Activated T-cell treated with anti-CD3 and anti-CD28 coated beads, Interleukin-2, amount 50 U/mL, for 4 hours (primary cell): Measurements from ENCODE around the gene CEP112. TPM values are rescaled to one million over a fixed set of nuclear protein-coding genes. Genes with fewer than 3 reads are reported as not detected.
"Not testable (repeated sequence)": the region's sequence is repeated elsewhere in the genome, so short reads cannot be mapped to it uniquely, and the experiment has no call there.

Experiments
- ATAC-seq, 2 donors: fragments of 200-7000 bp; cut with Tn5 transposase; one replicate each; pipeline ENCODE4 v1.10.0; 2021
- DNase-seq: peaks from one replicate; pipeline ENCODE4 v3.0.0-alpha.2; 2020
- H3K27me3 Mint-ChIP-seq: one replicate; pipeline ENCODE4 v1.8.0; 2021; ENCODE audit warnings: low read depth, mixed read lengths
- H3K36me3 Mint-ChIP-seq: one replicate; pipeline ENCODE4 v1.8.0; 2022; ENCODE audit warnings: mixed read lengths; ENCODE audit not compliant: insufficient read depth
- H3K4me1 Mint-ChIP-seq: one replicate; pipeline ENCODE4 v1.8.0; 2021; ENCODE audit warnings: low read depth, mixed read lengths
- H3K4me3 Mint-ChIP-seq: one replicate; pipeline ENCODE4 v1.8.0; 2021; ENCODE audit warnings: mild to moderate bottlenecking, moderate library complexity, mixed read lengths
- H3K9me3 Mint-ChIP-seq: one replicate; pipeline ENCODE4 v1.8.0; 2021; ENCODE audit warnings: mixed read lengths
- total RNA-seq, 3 donors: library from RNA; stranded (reverse); gene quantifications; one replicate each; pipeline ENCODE4 v1.2.1, GENCODE V29; 2021

Gene CEP112
- total RNA-seq, 3 donors from 2014 or later = 0.71 to 1.5 (median 0.95) TPM

GRCh38 chr17:66094727-66095126 is 97.2 kb downstream of the CEP112 start:
- DNase-seq (no peak), ATAC-seq (no peak)
- Mint-ChIP-seq H3K27me3 (no peaks in the 10 kb centered on the region), H3K4me1 (no peaks in the 10 kb centered on the region), H3K4me3 (no peak overlapping the region), H3K9me3 (peaks cover 12% of the 10 kb centered on the region), H3K36me3 (peaks cover 10% of the 10 kb centered on the region)

GRCh38 chr17:66091445-66092080 is 100.4 kb downstream of the CEP112 start:
- ATAC-seq = no peak
- Mint-ChIP-seq H3K4me3 (no peak overlapping the region), H3K9me3 (peaks cover 19% of the 10 kb centered on the region), H3K27me3 (no peaks in the 10 kb centered on the region), H3K4me1 (no peaks in the 10 kb centered on the region), H3K36me3 (peaks cover 16% of the 10 kb centered on the region)
- DNase-seq = no peak

- H3K4me3 Mint-ChIP-seq = no peak overlapping the region
- no peaks in the 10 kb centered on the region for H3K27me3 Mint-ChIP-seq
- H3K36me3 Mint-ChIP-seq = peaks cover 16% of the 10 kb centered on the region
- no peaks in the 10 kb centered on the region for H3K4me1 Mint-ChIP-seq
- DNase-seq (no peak), ATAC-seq (no peak)
- H3K9me3 Mint-ChIP-seq = peaks cover 19% of the 10 kb centered on the region
Observed at GRCh38 chr17:66089764-66090163, 102.2 kb downstream of the CEP112 start.

GRCh38 chr17:66088173-66088572 is 103.8 kb downstream of the CEP112 start:
- DNase-seq (no peak), ATAC-seq (no peak)
- H3K4me1 Mint-ChIP-seq = no peaks in the 10 kb centered on the region
- no peaks in the 10 kb centered on the region for H3K27me3 Mint-ChIP-seq
- H3K36me3 Mint-ChIP-seq = peaks cover 15% of the 10 kb centered on the region
- peaks cover 19% of the 10 kb centered on the region for H3K9me3 Mint-ChIP-seq
- H3K4me3 Mint-ChIP-seq = no peak overlapping the region

GRCh38 chr17:66087073-66087472 is 104.9 kb downstream of the CEP112 start:
- no peak for DNase-seq
- H3K4me1 Mint-ChIP-seq = no peaks in the 10 kb centered on the region
- peaks cover 19% of the 10 kb centered on the region for H3K9me3 Mint-ChIP-seq

GRCh38 chr17:66085221-66085620 is 106.7 kb downstream of the CEP112 start:
- Mint-ChIP-seq H3K9me3 (peaks cover 15% of the 10 kb centered on the region), H3K36me3 (peaks cover 13% of the 10 kb centered on the region), H3K4me1 (no peaks in the 10 kb centered on the region), H3K27me3 (no peaks in the 10 kb centered on the region), H3K4me3 (no peak overlapping the region)
- ATAC-seq = no peak
- DNase-seq = no peak

More at GRCh38 chr17:66087073-66087472, 104.9 kb downstream of the CEP112 start:
- ATAC-seq = no peak
- H3K4me3 Mint-ChIP-seq = no peak overlapping the region
- H3K27me3 Mint-ChIP-seq = no peaks in the 10 kb centered on the region
- H3K36me3 Mint-ChIP-seq = peaks cover 13% of the 10 kb centered on the region

GRCh38 chr17:66080670-66081069 is 111.3 kb downstream of the CEP112 start:
- not testable (repeated sequence) for H3K4me3 Mint-ChIP-seq, ATAC-seq, H3K9me3 Mint-ChIP-seq, H3K36me3 Mint-ChIP-seq, H3K27me3 Mint-ChIP-seq, DNase-seq
- peaks cover 23% of the 10 kb centered on the region for H3K4me1 Mint-ChIP-seq

- ATAC-seq = no peak
- peaks cover 4% of the 10 kb centered on the region for H3K36me3 Mint-ChIP-seq
- H3K4me1 Mint-ChIP-seq = peaks cover 25% of the 10 kb centered on the region
- H3K4me3 Mint-ChIP-seq = no peak overlapping the region
- DNase-seq = no peak
- H3K27me3 Mint-ChIP-seq = no peaks in the 10 kb centered on the region
- H3K9me3 Mint-ChIP-seq = peaks cover 6% of the 10 kb centered on the region
Observed at GRCh38 chr17:66076546-66077190, 115.3 kb downstream of the CEP112 start.

GRCh38 chr17:66073384-66073783 is 118.5 kb downstream of the CEP112 start:
- H3K36me3 Mint-ChIP-seq = no peaks in the 10 kb centered on the region
- ATAC-seq = no peak
- peaks cover 25% of the 10 kb centered on the region for H3K4me1 Mint-ChIP-seq
- no peak for DNase-seq
- no peaks in the 10 kb centered on the region for H3K9me3 Mint-ChIP-seq
- no peak overlapping the region for H3K4me3 Mint-ChIP-seq
- H3K27me3 Mint-ChIP-seq = no peaks in the 10 kb centered on the region

- H3K4me1 Mint-ChIP-seq = no peaks in the 10 kb centered on the region
- H3K36me3 Mint-ChIP-seq = peaks cover 3% of the 10 kb centered on the region
- H3K9me3 Mint-ChIP-seq = no peaks in the 10 kb centered on the region
- H3K27me3 Mint-ChIP-seq = no peaks in the 10 kb centered on the region
- ATAC-seq (no peak), DNase-seq (no peak)
- H3K4me3 Mint-ChIP-seq = no peak overlapping the region
Observed at GRCh38 chr17:66063686-66064085, 128.2 kb downstream of the CEP112 start.

- peaks cover 5% of the 10 kb centered on the region for H3K36me3 Mint-ChIP-seq
- H3K27me3 Mint-ChIP-seq = peaks cover 2% of the 10 kb centered on the region
- DNase-seq = no peak
- H3K9me3 Mint-ChIP-seq = no peaks in the 10 kb centered on the region
- no peak for ATAC-seq
- H3K4me1 Mint-ChIP-seq = no peaks in the 10 kb centered on the region
- H3K4me3 Mint-ChIP-seq = no peak overlapping the region
Observed at GRCh38 chr17:66056148-66056547, 135.8 kb downstream of the CEP112 start.

GRCh38 chr17:66054242-66054641 is 137.7 kb downstream of the CEP112 start:
- peaks cover 14% of the 10 kb centered on the region for H3K9me3 Mint-ChIP-seq
- peaks cover 2% of the 10 kb centered on the region for H3K27me3 Mint-ChIP-seq
- no peak for ATAC-seq
- H3K4me1 Mint-ChIP-seq = no peaks in the 10 kb centered on the region
- peaks cover 11% of the 10 kb centered on the region for H3K36me3 Mint-ChIP-seq
- no peak overlapping the region for H3K4me3 Mint-ChIP-seq
- no peak for DNase-seq

GRCh38 chr17:66044083-66044482 is 147.8 kb downstream of the CEP112 start:
- Mint-ChIP-seq H3K36me3 (no peaks in the 10 kb centered on the region), H3K9me3 (no peaks in the 10 kb centered on the region), H3K27me3 (no peaks in the 10 kb centered on the region), H3K4me3 (no peak overlapping the region), H3K4me1 (peaks cover 2% of the 10 kb centered on the region)
- no peak for ATAC-seq
- no peak for DNase-seq

GRCh38 chr17:66043419-66043818 is 148.5 kb downstream of the CEP112 start:
- H3K27me3 Mint-ChIP-seq = no peaks in the 10 kb centered on the region
- no peak overlapping the region for H3K4me3 Mint-ChIP-seq
- ATAC-seq (no peak), DNase-seq (no peak)
- H3K9me3 Mint-ChIP-seq = no peaks in the 10 kb centered on the region
- no peaks in the 10 kb centered on the region for H3K36me3 Mint-ChIP-seq
- H3K4me1 Mint-ChIP-seq = peaks cover 2% of the 10 kb centered on the region

GRCh38 chr17:66040402-66040801 is 151.5 kb downstream of the CEP112 start:
- Mint-ChIP-seq H3K4me3 (no peak overlapping the region), H3K4me1 (peaks cover 2% of the 10 kb centered on the region), H3K9me3 (no peaks in the 10 kb centered on the region), H3K36me3 (no peaks in the 10 kb centered on the region), H3K27me3 (no peaks in the 10 kb centered on the region)
- ATAC-seq (no peak), DNase-seq (no peak)
